MCF 10A (cell line): Measurements from ENCODE around the gene ZC3HAV1L. TPM values are rescaled to one million over a fixed set of nuclear protein-coding genes. Genes with fewer than 3 reads are reported as not detected.

ENCODE experiments used
- BruUV-seq: library from RNA; stranded (reverse); fragments of 400-500 nt; replicated peaks from 2 replicates; lab custom pipeline; 2021; lab: Mats Ljungman, UMichigan
- CTCF ChIA-PET: fragments of 300-600 bp; sonication (Branson Sonifier 250); formaldehyde crosslinking; extraction: SDS; loops from one replicate; lab custom pipeline; 2021; ENCODE audit warnings: antibody characterized with exemption, inconsistent platforms; lab: Yijun Ruan, JAX
- POLR2A ChIA-PET: fragments of 300-600, 350-650 bp; sonication (Branson Sonifier 250); formaldehyde crosslinking; extraction: SDS; loops from one replicate; lab custom pipeline; 2020; ENCODE audit warnings: antibody characterized with exemption, inconsistent platforms; lab: Yijun Ruan, JAX
- DNase-seq: peaks from one replicate; pipeline ENCODE4 v3.0.0-alpha.2; 2018; ENCODE audit not compliant: unreplicated experiment
- H3K27ac Mint-ChIP-seq: one replicate; pipeline ENCODE4 v1.8.0; 2022; ENCODE audit warnings: mild to moderate bottlenecking, low read depth, mixed read lengths; ENCODE audit not compliant: unreplicated experiment
- H3K27me3 Mint-ChIP-seq: one replicate; pipeline ENCODE4 v1.8.0; 2022; ENCODE audit warnings: mixed read lengths; ENCODE audit not compliant: insufficient read depth, unreplicated experiment
- H3K36me3 Mint-ChIP-seq: one replicate; pipeline ENCODE4 v1.8.0; 2022; ENCODE audit warnings: mild to moderate bottlenecking, moderate library complexity, mixed read lengths; ENCODE audit not compliant: insufficient read depth, unreplicated experiment
- H3K4me1 Mint-ChIP-seq: one replicate; pipeline ENCODE4 v1.8.0; 2022; ENCODE audit warnings: mixed read lengths; ENCODE audit not compliant: insufficient read depth, unreplicated experiment
- H3K4me3 Mint-ChIP-seq: one replicate; pipeline ENCODE4 v1.8.0; 2022; ENCODE audit warnings: mild to moderate bottlenecking, moderate library complexity, mixed read lengths; ENCODE audit not compliant: unreplicated experiment
- H3K9me3 Mint-ChIP-seq: one replicate; pipeline ENCODE4 v1.8.0; 2022; ENCODE audit warnings: mixed read lengths; ENCODE audit not compliant: unreplicated experiment
- intact Hi-C: fragments of 100-400 bp; cut with micrococcal nuclease; formaldehyde crosslinking; loops from 2 replicates; pipeline ENCODE4 v1.14.1; 2022
- total RNA-seq: library from RNA; stranded (reverse); gene quantifications from 2 replicates; pipeline ENCODE4 v1.2.3, GENCODE V29; 2022
- TF ChIP-seq, protein P1 (sequence below): fragments of 200-600 bp; IDR thresholded peaks from one replicate; pipeline ENCODE4 v1.8.0; 2022; ENCODE audit warnings: antibody characterized with exemption, mild to moderate bottlenecking; ENCODE audit not compliant: unreplicated experiment

Gene ZC3HAV1L
- total RNA-seq, 1 experiment from 2014 or later = 10.9 TPM

- Mint-ChIP-seq H3K4me3 (no peak overlapping the region), H3K4me1 (peaks cover 20% of the 10 kb centered on the region), H3K27ac (no peak overlapping the region), H3K9me3 (no peaks in the 10 kb centered on the region), H3K36me3 (no peaks in the 10 kb centered on the region), H3K27me3 (no peaks in the 10 kb centered on the region)
- intact Hi-C loops = no loop called here
- CTCF ChIA-PET = no interaction called here
- no peak for DNase-seq
- TF ChIP-seq, protein P1, sequence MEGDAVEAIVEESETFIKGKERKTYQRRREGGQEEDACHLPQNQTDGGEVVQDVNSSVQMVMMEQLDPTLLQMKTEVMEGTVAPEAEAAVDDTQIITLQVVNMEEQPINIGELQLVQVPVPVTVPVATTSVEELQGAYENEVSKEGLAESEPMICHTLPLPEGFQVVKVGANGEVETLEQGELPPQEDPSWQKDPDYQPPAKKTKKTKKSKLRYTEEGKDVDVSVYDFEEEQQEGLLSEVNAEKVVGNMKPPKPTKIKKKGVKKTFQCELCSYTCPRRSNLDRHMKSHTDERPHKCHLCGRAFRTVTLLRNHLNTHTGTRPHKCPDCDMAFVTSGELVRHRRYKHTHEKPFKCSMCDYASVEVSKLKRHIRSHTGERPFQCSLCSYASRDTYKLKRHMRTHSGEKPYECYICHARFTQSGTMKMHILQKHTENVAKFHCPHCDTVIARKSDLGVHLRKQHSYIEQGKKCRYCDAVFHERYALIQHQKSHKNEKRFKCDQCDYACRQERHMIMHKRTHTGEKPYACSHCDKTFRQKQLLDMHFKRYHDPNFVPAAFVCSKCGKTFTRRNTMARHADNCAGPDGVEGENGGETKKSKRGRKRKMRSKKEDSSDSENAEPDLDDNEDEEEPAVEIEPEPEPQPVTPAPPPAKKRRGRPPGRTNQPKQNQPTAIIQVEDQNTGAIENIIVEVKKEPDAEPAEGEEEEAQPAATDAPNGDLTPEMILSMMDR = no peak
- BruUV-seq = no TSS peak
- POLR2A ChIA-PET = no interaction called here
Observed at GRCh38 chr7:139038691-139039090, 2.8 kb upstream of the ZC3HAV1L start.

DNA sequence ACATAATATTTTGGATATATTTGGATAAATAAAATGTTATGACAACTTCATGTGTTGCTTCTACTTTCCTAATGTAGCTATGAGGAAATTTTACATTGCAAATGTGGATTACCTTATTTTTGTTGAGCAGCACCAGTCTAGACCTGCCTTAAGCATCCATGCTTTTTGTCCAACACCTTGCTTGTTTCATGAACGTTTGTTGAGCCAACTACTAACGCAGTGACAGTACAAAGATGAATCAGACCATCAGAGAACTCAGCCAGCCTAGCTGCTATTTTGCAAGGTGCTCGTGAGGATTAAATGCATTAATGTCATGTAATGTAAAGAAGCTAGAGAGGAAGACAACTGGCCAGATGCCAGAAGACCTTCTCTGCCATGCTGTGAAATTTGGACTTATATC, 1.1 kb upstream of the ZC3HAV1L start:
- no peak overlapping the region for H3K4me3 Mint-ChIP-seq
- POLR2A ChIA-PET = interaction anchor here (0.5 to 2.1 kb wide), 7 partner anchors 12 to 155 kb away, joined by 3 to 6 read pairs (median 3); no protein-coding TSS in a partner anchor
- peak; percentile 39 for DNase-seq

GRCh38 chr7:139034855-139035585, 822 bp downstream of the ZC3HAV1L start:
- peaks cover 21% of the 10 kb centered on the region for H3K4me1 Mint-ChIP-seq
- peak overlapping the region; percentile 73 for H3K4me3 Mint-ChIP-seq
- peak overlapping the region; percentile 52 for H3K27ac Mint-ChIP-seq
- intact Hi-C loops = no loop called here
- DNase-seq = peak; percentile 48
- H3K27me3 Mint-ChIP-seq = no peaks in the 10 kb centered on the region
- BruUV-seq = no TSS peak
- POLR2A ChIA-PET = interaction anchor here (0.5 to 1.8 kb wide), 10 partner anchors 10 to 149 kb away, joined by 3 to 6 read pairs (median 4); no protein-coding TSS in a partner anchor
- TF ChIP-seq, protein P1 = no peak
- CTCF ChIA-PET = interaction anchor here (0.6 to 2.5 kb wide), 6 partner anchors 10 to 1325 kb away, joined by 3 to 12 read pairs (median 4); no protein-coding TSS in a partner anchor
- no peaks in the 10 kb centered on the region for H3K9me3 Mint-ChIP-seq
- H3K36me3 Mint-ChIP-seq = peaks cover 28% of the 10 kb centered on the region

More for the DNA sequence above, 1.1 kb upstream of the ZC3HAV1L start:
- intact Hi-C loops = no loop called here
- CTCF ChIA-PET = interaction anchor here (0.6 to 2.5 kb wide), 5 partner anchors 8 to 155 kb away, joined by 3 to 12 read pairs (median 3); no protein-coding TSS in a partner anchor
- Mint-ChIP-seq H3K27me3 (no peaks in the 10 kb centered on the region), H3K9me3 (no peaks in the 10 kb centered on the region), H3K4me1 (peaks cover 21% of the 10 kb centered on the region), H3K27ac (no peak overlapping the region), H3K36me3 (peaks cover 11% of the 10 kb centered on the region)
- no TSS peak for BruUV-seq
- TF ChIP-seq, protein P1 = no peak

DNA sequence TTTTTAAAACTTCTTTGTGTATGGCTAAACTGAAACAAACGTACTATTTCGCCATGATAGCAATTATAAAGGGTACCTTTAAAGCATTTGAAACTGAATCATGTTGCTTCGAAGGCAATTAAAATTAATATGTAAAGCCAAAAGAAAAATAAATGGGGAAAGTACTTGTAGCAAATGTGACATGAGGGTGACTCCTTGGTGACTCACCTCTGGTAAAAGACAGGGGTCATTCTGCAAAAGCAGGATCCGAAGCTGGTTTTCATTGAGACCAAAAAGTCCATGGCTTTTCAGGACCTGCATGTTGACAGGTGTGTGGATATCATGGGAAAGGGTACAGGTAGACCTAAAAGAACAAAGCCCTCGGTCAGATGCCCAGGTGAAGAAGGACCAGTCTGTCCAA, 1.5 kb downstream of the ZC3HAV1L start:
- POLR2A ChIA-PET = interaction anchor here (0.6 to 1.8 kb wide), 7 partner anchors 9 to 91 kb away, joined by 3 to 6 read pairs (median 4); no protein-coding TSS in a partner anchor
- no peaks in the 10 kb centered on the region for H3K27me3 Mint-ChIP-seq
- H3K4me3 Mint-ChIP-seq = peak overlapping the region; percentile 73
- TF ChIP-seq, protein P1 = no peak
- no peak overlapping the region for H3K27ac Mint-ChIP-seq
- BruUV-seq = TSS peak; percentile 39
- H3K36me3 Mint-ChIP-seq = peaks cover 35% of the 10 kb centered on the region
- no peak for DNase-seq
- H3K9me3 Mint-ChIP-seq = no peaks in the 10 kb centered on the region
- H3K4me1 Mint-ChIP-seq = peaks cover 21% of the 10 kb centered on the region
- CTCF ChIA-PET = interaction anchor here (0.9 to 2.5 kb wide), 5 partner anchors 9 to 41 kb away, joined by 3 to 12 read pairs (median 4); no protein-coding TSS in a partner anchor
- intact Hi-C loops = no loop called here
